HG03095 (cell line): Measurements from ENCODE around the gene PABPN1.
A peak's percentile ranks its signal among the peaks of the same experiment; 100 is the strongest.
"Not testable (repeated sequence)": the region's sequence is repeated elsewhere in the genome, so short reads cannot be mapped to it uniquely, and the experiment has no call there.

Experiments
- ATAC-seq: cut with Tn5 transposase; IDR thresholded peaks from one replicate; pipeline ENCODE4 v1.9.1; 2021; ENCODE audit warnings: moderate library complexity; ENCODE audit not compliant: unreplicated experiment

Gene PABPN1, protein sequence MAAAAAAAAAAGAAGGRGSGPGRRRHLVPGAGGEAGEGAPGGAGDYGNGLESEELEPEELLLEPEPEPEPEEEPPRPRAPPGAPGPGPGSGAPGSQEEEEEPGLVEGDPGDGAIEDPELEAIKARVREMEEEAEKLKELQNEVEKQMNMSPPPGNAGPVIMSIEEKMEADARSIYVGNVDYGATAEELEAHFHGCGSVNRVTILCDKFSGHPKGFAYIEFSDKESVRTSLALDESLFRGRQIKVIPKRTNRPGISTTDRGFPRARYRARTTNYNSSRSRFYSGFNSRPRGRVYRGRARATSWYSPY

GRCh38 chr14:23320584-23321571, at the start of gene PABPN1:
TSS of gene PABPN1 (plus strand) at chr14:23321457. CDS start at chr14:23321470, 13 bp downstream.
- ATAC-seq: peak; percentile 89

- ATAC-seq: no peak
These were observed 45.8 kb upstream of the PABPN1 start for GRCh38 chr14:23275412-23275811.

- no peak for ATAC-seq
These were observed 44.1 kb upstream of the PABPN1 start for GRCh38 chr14:23277189-23277588.

- not testable (repeated sequence) for ATAC-seq
These were observed 43.3 kb upstream of the PABPN1 start for GRCh38 chr14:23277928-23278327.

- no peak for ATAC-seq
These were observed 40.0 kb upstream of the PABPN1 start for GRCh38 chr14:23281247-23281646.

- no peak for ATAC-seq
These were observed 36.4 kb upstream of the PABPN1 start for GRCh38 chr14:23284654-23285529.

GRCh38 chr14:23285530-23286019, 35.7 kb upstream of the PABPN1 start:
- peak; percentile 19 for ATAC-seq

GRCh38 chr14:23286020-23286901, 35.0 kb upstream of the PABPN1 start, which contains the start of gene HOMEZ:
TSS of gene HOMEZ (minus strand) at chr14:23286132. CDS start at chr14:23285952, 180 bp downstream.
- ATAC-seq: peak; percentile 95

DNA sequence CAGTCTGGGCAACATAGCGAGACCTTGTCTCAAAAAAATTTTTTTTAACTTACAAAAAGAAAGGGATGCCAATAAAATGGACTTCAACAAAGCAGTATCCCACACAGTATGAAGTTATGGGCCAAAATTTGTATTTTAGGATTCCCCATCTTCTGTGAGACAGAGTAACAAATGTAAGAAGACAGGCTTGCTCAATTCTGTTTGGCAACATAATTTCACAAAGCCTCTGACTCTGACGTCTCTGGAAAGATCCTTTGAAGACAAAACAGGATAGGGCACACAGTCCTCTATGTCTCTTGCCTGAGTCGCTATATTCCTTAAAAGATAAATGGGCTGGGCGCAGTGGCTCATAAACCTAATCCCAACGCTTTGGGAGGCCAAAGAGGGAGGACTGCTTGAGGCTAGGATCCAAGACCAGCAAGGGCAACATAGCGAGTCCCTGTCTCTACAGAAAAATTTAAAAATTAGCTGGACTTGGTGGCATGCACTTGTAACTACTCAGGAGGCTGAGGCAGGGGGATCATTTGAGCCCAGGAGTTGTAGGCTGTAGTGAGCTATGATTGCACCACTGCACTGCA, 34.3 kb upstream of the PABPN1 start:
- ATAC-seq: no peak

GRCh38 chr14:23294734-23295561, 26.3 kb upstream of the PABPN1 start:
- ATAC-seq: no peak

- no peak for ATAC-seq
These were observed 25.1 kb upstream of the PABPN1 start for GRCh38 chr14:23296012-23296777.

DNA sequence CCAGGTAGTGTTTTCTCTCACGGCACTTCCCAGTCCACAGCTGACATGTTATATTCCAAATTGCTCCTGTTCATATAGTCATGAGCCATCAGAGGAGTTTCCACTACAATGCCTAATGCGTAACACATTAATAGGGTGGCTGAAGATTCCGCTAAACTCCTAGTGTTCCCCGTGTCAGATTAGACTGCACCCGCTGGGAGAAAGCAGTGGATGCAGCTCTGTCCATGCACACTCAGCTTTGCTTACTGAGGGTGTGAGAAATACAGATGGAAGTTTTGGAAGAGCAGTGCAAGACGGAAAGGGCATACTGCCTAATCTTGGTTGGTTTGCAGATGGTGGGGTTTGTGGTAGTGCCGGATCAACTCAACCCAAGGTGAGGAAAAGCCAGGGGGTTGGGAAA, 24.2 kb upstream of the PABPN1 start:
- ATAC-seq: no peak

DNA sequence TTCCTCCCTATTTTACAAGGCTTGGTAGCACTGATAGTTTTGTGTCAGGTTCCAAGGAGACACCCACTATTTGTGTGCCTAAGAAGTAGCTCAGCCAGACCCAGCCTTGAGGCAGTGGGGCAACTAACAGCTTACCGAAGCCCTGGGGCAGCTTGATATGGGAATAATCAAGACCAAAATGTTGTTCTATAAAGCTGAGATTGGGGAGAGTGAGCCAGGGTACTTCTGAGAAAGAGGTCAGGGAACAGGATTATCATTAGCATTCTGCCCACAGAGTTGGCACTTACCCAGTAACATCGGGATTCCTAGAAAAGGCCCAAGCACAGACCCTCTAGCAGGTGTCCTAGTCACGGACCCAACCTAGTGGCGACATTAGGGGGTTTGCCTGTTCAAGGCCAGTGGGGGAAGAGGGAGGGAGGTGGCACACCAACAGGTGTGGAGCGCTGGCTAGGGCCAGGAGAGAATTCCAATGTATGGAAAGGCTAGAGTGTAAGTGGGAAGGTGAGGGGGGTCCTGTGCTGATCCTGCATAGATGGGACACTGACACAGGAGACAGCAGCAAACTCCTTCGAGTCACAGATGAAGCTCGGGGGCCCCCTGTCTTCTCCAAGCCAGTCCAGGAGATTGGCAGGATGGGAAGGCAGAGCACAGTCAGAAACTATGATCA, 23.5 kb upstream of the PABPN1 start:
- no peak for ATAC-seq

GRCh38 chr14:23299211-23299957, 21.9 kb upstream of the PABPN1 start:
- no peak for ATAC-seq

- no peak for ATAC-seq
These were observed 21.1 kb upstream of the PABPN1 start for GRCh38 chr14:23299986-23300686.
